HepG2 (cell line): ENCODE measurements around the gene ETF1. TPM values are rescaled to one million over a fixed set of nuclear protein-coding genes. Genes with fewer than 3 reads are reported as not detected.

Experiments
- BHLHE40 ChIP-seq: IDR thresholded peaks from 2 replicates; pipeline ENCODE4 v1.6.1; 2011; ENCODE audit warnings: low read length, improper control_type of control experiment
- BRD4 ChIP-seq: sonication (generic); formaldehyde crosslinking; IDR thresholded peaks from 2 replicates; pipeline ENCODE4 v1.4.0; 2020; ENCODE audit warnings: missing genetic modification reagents
- CTCF ChIP-seq: sonication (generic); formaldehyde crosslinking; IDR thresholded peaks from 2 replicates; pipeline ENCODE4 v1.5.0; 2020; ENCODE audit warnings: mild to moderate bottlenecking, missing genetic modification reagents, moderate library complexity
- EED ChIP-seq: sonication (generic); formaldehyde crosslinking; IDR thresholded peaks from 2 replicates; pipeline ENCODE4 v1.5.0; 2020; ENCODE audit warnings: mild to moderate bottlenecking, missing genetic modification reagents
- KLF11 ChIP-seq: IDR thresholded peaks from 2 replicates; pipeline ENCODE4 v1.6.1; 2016; ENCODE audit warnings: missing compliant biosample characterization
- NFE2L2 ChIP-seq: fragments of 150-350 bp; IDR thresholded peaks from 2 replicates; pipeline ENCODE4 v1.6.1; 2014; ENCODE audit warnings: low read length
- NR2F6 ChIP-seq, 2 experiments: IDR thresholded peaks; 2 replicates each; pipeline ENCODE4 v1.6.1; 2016; ENCODE audit warnings: antibody characterized with exemption in 1 of 2, mild to moderate bottlenecking in 1 of 2
- NR3C1 ChIP-seq: sonication (generic); formaldehyde crosslinking; IDR thresholded peaks from 2 replicates; pipeline ENCODE4 v1.4.0; 2020; ENCODE audit warnings: missing genetic modification reagents
- SALL2 ChIP-seq: sonication (generic); formaldehyde crosslinking; IDR thresholded peaks from 2 replicates; pipeline ENCODE4 v1.8.1; 2023; ENCODE audit warnings: mild to moderate bottlenecking, missing genetic modification reagents, inconsistent platforms
- SOX6 ChIP-seq, 2 experiments: fragments of 450-650 bp in 1 of 2; sonication (generic) in 1 of 2; formaldehyde crosslinking in 1 of 2; IDR thresholded peaks; 2 replicates each; pipeline versions ENCODE4 v1.4.0 to v1.6.1; 2017 to 2020; ENCODE audit warnings: antibody characterized with exemption in 1 of 2, mild to moderate bottlenecking in 1 of 2, missing genetic modification reagents in 1 of 2
- SPEN ChIP-seq: sonication (generic); formaldehyde crosslinking; IDR thresholded peaks from 2 replicates; pipeline ENCODE4 v1.5.1; 2020; ENCODE audit warnings: low read depth, mild to moderate bottlenecking, missing genetic modification reagents
- SRY ChIP-seq: sonication (generic); formaldehyde crosslinking; IDR thresholded peaks from 2 replicates; pipeline ENCODE4 v1.8.0; 2022; ENCODE audit warnings: mild to moderate bottlenecking, missing genetic modification reagents
- SYNCRIP ChIP-seq: fragments of 200-400 bp; formaldehyde crosslinking; IDR thresholded peaks from 2 replicates; pipeline ENCODE4 v1.6.1; 2018; ENCODE audit warnings: mild to moderate bottlenecking, low read depth, low read length; ENCODE audit not compliant: insufficient read depth
- ZBTB20 ChIP-seq: sonication (generic); formaldehyde crosslinking; IDR thresholded peaks from 2 replicates; pipeline ENCODE4 v1.8.1; 2023; ENCODE audit warnings: missing genetic modification reagents, low read depth, mild to moderate bottlenecking, borderline replicate concordance
- ZFP1 ChIP-seq: IDR thresholded peaks from 2 replicates; pipeline ENCODE4 v1.6.1; 2016
- ZNF430 ChIP-seq: sonication (generic); formaldehyde crosslinking; IDR thresholded peaks from 2 replicates; pipeline ENCODE4 v1.9.0; 2021; ENCODE audit warnings: mild to moderate bottlenecking, missing genetic modification reagents
- ZNF562 ChIP-seq: sonication (generic); formaldehyde crosslinking; IDR thresholded peaks from 2 replicates; pipeline ENCODE4 v1.8.0; 2022; ENCODE audit warnings: missing genetic modification reagents, borderline replicate concordance
- ZNF639 ChIP-seq: conservative IDR thresholded peaks from 2 replicates; pipeline ENCODE4 v1.6.1; 2018; ENCODE audit warnings: missing genetic modification reagents
- ZNF660 ChIP-seq: sonication (generic); formaldehyde crosslinking; IDR thresholded peaks from 2 replicates; pipeline ENCODE4 v1.5.1; 2020; ENCODE audit warnings: mild to moderate bottlenecking, low read depth, missing genetic modification reagents, borderline replicate concordance
- ZNF761 ChIP-seq: sonication (generic); formaldehyde crosslinking; conservative IDR thresholded peaks from 2 replicates; pipeline ENCODE4 v1.4.0; 2020; ENCODE audit warnings: mild to moderate bottlenecking, missing genetic modification reagents
- ZNF782 ChIP-seq: sonication (generic); formaldehyde crosslinking; IDR thresholded peaks from 2 replicates; pipeline ENCODE4 v1.4.0; 2020; ENCODE audit warnings: missing genetic modification reagents, mild to moderate bottlenecking, borderline replicate concordance
- polyA plus RNA-seq, 8 experiments: library from polyadenylated mRNA; depleted of rRNA in 3 of 8; stranded (reverse) in 7 of 8; unstranded in 1 of 8; fragments of >200 nt; fragmentation: Illumina TruSeq in 4 of 8; extraction: Trizol in 4 of 8; gene quantifications; 2 replicates each; pipeline versions ENCODE4 v1.2.1 to v1.2.3, GENCODE V29; 2011 to 2016; ENCODE audit warnings: low read depth in 4 of 8, missing spikeins in 1 of 8, mixed read lengths in 1 of 8; ENCODE audit not compliant: insufficient read depth in 1 of 8
- total RNA-seq, 5 experiments: library from RNA; depleted of rRNA; stranded (reverse); fragments of >200 nt; fragmentation: Illumina TruSeq; extraction: Trizol; gene quantifications; 2 replicates each; pipeline ENCODE4 v1.2.3, GENCODE V29; 2016; ENCODE audit warnings: low read depth in 1 of 5
- TF ChIP-seq, protein P1 (sequence below), 2 experiments: IDR thresholded peaks; 2 replicates each; pipeline ENCODE4 v1.6.1; 2011 to 2012; ENCODE audit warnings: low read length in 2 of 2, borderline replicate concordance in 1 of 2, low read depth in 1 of 2, mild to moderate bottlenecking in 1 of 2, moderate library complexity in 1 of 2
- TF ChIP-seq, protein P2 (sequence below): sonication (generic); formaldehyde crosslinking; IDR thresholded peaks from 2 replicates; pipeline ENCODE4 v1.4.0; 2020; ENCODE audit warnings: mild to moderate bottlenecking, missing genetic modification reagents, borderline replicate concordance

Gene ETF1
- total and polyA plus RNA-seq, 2 of the 13 experiments (the other 11 are each of a cell fraction or from before 2014, with no cell fraction given), result 52.1 to 184 TPM

DNA sequence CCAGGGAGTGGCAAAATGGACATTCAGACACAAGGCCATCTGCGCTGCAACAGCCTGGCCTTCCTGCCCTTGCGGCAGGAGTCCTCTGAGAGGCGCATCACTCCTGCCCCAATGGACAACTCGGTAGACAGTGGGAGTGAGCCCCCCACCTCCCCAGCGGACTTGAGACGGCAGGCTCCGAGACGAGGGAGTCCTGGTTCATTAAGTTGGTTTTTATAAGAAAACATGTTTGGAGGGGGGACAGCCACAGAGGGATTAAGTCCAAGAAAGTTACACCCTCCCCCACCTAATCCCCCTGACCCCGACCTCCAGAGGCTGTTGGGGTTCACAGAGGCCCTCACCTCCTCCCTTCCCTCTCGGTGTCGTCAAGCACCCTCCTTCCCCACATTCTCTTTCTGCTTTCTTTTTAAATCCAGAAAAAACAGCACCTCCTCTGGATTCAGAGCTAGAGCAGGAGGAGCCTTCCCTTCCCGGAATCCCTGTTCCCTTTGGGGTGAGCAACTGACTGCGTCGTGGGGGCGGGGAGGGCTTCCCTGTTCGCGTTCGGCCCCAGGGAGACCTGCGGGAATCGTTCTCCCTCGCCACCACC lies 79.5 kb downstream of the ETF1 start (continued):
- TF ChIP-seq SPEN (CRISPR knock-in tag) (no peak; the same call in 1 of the 2 replicates), SRY (CRISPR knock-in tag) (no peak), ZNF660 (CRISPR knock-in tag) (no peak), ZNF562 (CRISPR knock-in tag) (no peak), CTCF (CRISPR knock-in tag) (peak; percentile 69), ZNF430 (CRISPR knock-in tag) (no peak), NFE2L2 (no peak), SYNCRIP (no peak), BRD4 (CRISPR knock-in tag) (no peak), ZBTB20 (CRISPR knock-in tag) (no peak), BHLHE40 (no peak), SALL2 (CRISPR knock-in tag) (no peak), SOX6 (IDR thresholded peaks at IDR 0.05) (no peak), SOX6 (CRISPR knock-in tag; IDR thresholded peaks at IDR 0.05) (no peak), KLF11 (CRISPR knock-in tag) (no peak), ZNF782 (no peak), EED (CRISPR knock-in tag) (no peak), NR3C1 (no peak), ZNF639 (CRISPR knock-in tag) (no peak), NR2F6 (IDR thresholded peaks at IDR 0.05) (peak; percentile 13; the same call in 1 of the 2 replicates), NR2F6 (CRISPR knock-in tag; IDR thresholded peaks at IDR 0.05) (no peak), ZFP1 (CRISPR knock-in tag) (no peak), ZNF761 (CRISPR knock-in tag) (no peak)
- TF ChIP-seq, protein P1, sequence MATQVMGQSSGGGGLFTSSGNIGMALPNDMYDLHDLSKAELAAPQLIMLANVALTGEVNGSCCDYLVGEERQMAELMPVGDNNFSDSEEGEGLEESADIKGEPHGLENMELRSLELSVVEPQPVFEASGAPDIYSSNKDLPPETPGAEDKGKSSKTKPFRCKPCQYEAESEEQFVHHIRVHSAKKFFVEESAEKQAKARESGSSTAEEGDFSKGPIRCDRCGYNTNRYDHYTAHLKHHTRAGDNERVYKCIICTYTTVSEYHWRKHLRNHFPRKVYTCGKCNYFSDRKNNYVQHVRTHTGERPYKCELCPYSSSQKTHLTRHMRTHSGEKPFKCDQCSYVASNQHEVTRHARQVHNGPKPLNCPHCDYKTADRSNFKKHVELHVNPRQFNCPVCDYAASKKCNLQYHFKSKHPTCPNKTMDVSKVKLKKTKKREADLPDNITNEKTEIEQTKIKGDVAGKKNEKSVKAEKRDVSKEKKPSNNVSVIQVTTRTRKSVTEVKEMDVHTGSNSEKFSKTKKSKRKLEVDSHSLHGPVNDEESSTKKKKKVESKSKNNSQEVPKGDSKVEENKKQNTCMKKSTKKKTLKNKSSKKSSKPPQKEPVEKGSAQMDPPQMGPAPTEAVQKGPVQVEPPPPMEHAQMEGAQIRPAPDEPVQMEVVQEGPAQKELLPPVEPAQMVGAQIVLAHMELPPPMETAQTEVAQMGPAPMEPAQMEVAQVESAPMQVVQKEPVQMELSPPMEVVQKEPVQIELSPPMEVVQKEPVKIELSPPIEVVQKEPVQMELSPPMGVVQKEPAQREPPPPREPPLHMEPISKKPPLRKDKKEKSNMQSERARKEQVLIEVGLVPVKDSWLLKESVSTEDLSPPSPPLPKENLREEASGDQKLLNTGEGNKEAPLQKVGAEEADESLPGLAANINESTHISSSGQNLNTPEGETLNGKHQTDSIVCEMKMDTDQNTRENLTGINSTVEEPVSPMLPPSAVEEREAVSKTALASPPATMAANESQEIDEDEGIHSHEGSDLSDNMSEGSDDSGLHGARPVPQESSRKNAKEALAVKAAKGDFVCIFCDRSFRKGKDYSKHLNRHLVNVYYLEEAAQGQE (IDR thresholded peaks at IDR 0.05; ENCODE audit: borderline replicate concordance in 1 of 2, low read depth in 1 of 2, low read length in 2 of 2), result no peak
- TF ChIP-seq, protein P2, sequence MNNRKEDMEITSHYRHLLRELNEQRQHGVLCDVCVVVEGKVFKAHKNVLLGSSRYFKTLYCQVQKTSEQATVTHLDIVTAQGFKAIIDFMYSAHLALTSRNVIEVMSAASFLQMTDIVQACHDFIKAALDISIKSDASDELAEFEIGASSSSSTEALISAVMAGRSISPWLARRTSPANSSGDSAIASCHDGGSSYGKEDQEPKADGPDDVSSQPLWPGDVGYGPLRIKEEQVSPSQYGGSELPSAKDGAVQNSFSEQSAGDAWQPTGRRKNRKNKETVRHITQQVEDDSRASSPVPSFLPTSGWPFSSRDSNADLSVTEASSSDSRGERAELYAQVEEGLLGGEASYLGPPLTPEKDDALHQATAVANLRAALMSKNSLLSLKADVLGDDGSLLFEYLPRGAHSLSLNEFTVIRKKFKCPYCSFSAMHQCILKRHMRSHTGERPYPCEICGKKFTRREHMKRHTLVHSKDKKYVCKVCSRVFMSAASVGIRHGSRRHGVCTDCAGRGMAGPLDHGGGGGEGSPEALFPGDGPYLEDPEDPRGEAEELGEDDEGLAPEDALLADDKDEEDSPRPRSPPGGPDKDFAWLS (CRISPR knock-in tag), result no peak
